LNCaP clone FGC (cell line): Measurements from ENCODE around the gene DTWD2.

Source experiments
- DNase-seq: peaks from one replicate; pipeline ENCODE4 v3.0.0-alpha.2; 2011; ENCODE audit warnings: low read depth
- H3K4me3 ChIP-seq: 2 replicates; pipeline ENCODE4 v1.5.1; 2011; ENCODE audit warnings: mild to moderate bottlenecking, low read depth, low read length, control low read depth
- TF ChIP-seq, protein P1 (sequence below): IDR thresholded peaks from 2 replicates; pipeline ENCODE4 v1.5.1; 2012; ENCODE audit warnings: mild to moderate bottlenecking; ENCODE audit not compliant: control insufficient read depth, insufficient read depth; ENCODE audit errors: extremely low read depth

DTWD2 gene

GRCh38 chr5:118796081-118796480 lies 192.3 kb downstream of the DTWD2 start:
- DNase-seq: no peak
- H3K4me3 ChIP-seq: no peak overlapping the region
- TF ChIP-seq, protein P1, sequence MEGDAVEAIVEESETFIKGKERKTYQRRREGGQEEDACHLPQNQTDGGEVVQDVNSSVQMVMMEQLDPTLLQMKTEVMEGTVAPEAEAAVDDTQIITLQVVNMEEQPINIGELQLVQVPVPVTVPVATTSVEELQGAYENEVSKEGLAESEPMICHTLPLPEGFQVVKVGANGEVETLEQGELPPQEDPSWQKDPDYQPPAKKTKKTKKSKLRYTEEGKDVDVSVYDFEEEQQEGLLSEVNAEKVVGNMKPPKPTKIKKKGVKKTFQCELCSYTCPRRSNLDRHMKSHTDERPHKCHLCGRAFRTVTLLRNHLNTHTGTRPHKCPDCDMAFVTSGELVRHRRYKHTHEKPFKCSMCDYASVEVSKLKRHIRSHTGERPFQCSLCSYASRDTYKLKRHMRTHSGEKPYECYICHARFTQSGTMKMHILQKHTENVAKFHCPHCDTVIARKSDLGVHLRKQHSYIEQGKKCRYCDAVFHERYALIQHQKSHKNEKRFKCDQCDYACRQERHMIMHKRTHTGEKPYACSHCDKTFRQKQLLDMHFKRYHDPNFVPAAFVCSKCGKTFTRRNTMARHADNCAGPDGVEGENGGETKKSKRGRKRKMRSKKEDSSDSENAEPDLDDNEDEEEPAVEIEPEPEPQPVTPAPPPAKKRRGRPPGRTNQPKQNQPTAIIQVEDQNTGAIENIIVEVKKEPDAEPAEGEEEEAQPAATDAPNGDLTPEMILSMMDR: no peak

- no peak for DNase-seq
- no peak overlapping the region for H3K4me3 ChIP-seq
- TF ChIP-seq, protein P1: no peak
These were observed 194.1 kb downstream of the DTWD2 start for GRCh38 chr5:118794281-118794680.

DNA sequence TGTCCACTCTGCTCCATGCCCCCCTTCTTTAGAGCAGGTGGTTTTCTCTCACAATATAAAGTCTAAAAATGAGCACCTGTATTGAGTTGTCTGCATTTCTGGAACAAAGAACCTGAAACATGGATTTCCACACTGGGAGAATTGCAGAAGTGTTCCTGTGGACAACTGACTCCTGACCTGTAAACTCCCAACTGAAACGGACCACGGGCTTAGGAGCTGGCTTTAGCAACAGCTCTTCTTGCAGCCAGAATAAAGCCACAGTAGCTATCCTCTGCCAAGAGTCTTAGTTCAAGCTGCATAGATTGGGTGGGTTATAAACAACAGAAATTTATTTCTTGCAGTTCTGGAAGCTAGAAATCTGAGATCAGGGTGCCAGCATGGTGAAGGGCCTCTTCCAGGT lies 194.7 kb downstream of the DTWD2 start:
- TF ChIP-seq, protein P1: no peak
- H3K4me3 ChIP-seq: no peak overlapping the region
- DNase-seq: no peak

GRCh38 chr5:118793091-118793490 lies 195.3 kb downstream of the DTWD2 start:
- no peak overlapping the region for H3K4me3 ChIP-seq
- DNase-seq: no peak
- TF ChIP-seq, protein P1: no peak

DNA sequence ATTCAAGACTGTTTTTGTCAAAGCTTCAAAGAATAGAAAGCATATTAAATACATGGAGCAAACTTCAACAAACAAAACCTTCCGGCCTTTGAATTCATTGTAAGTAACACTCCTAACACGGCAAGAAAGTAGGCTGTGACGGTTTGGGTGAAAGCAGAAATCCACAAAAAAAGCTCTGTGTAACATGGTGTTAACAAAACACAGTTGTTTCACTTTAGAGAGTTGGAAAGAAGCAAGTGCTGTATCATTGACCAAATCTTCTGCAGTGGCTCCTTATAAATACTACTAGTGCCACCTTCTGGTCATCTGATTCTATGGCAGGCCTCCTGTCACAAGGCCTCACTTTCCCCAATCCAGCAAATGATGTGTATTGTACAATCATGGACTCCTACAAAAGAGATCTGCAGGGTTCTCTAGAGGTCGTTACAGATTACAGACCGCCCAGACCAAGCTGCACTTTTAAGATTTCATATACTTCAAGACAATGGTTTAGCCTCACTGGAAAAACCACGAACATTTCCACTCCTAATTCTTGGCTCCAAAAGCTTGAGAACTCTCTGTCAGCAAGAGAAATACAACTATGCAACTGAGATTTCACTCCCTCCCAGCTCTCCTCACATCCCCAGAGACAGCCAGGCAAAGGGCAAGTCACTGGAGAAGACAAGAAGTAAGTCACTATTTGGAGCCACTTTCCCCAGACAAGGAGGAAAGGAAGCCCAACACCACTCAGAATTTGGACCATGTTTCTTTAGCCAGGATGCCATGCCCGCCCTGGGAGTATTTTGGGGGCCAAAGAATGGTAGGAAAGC lies 196.2 kb downstream of the DTWD2 start:
- peak; percentile 61 for DNase-seq
- TF ChIP-seq, protein P1: peak; percentile 82
- H3K4me3 ChIP-seq: no peak overlapping the region

- no peak for DNase-seq
- TF ChIP-seq, protein P1: no peak
- no peak overlapping the region for H3K4me3 ChIP-seq
These were observed 199.0 kb downstream of the DTWD2 start for GRCh38 chr5:118789366-118789765.

GRCh38 chr5:118788351-118788750 lies 200.0 kb downstream of the DTWD2 start:
- TF ChIP-seq, protein P1: no peak
- no peak for DNase-seq
- H3K4me3 ChIP-seq: no peak overlapping the region
